GM12878 (cell line): ENCODE results near the gene NPR1. TPM values are rescaled to one million over a fixed set of nuclear protein-coding genes. Genes with fewer than 3 reads are reported as not detected.

Source experiments
- ASH2L ChIP-seq: fragments of 300-600, 200-600 bp; sonication (generic); IDR thresholded peaks from 2 replicates; pipeline ENCODE4 v1.6.1; 2017; ENCODE audit warnings: low read depth, mild to moderate bottlenecking, borderline replicate concordance
- BCL11A ChIP-seq: IDR thresholded peaks from 2 replicates; pipeline ENCODE4 v1.6.1; 2011; ENCODE audit warnings: low read depth, low read length
- CBFB ChIP-seq: IDR thresholded peaks from 2 replicates; pipeline ENCODE4 v1.6.1; 2016; ENCODE audit warnings: antibody characterized with exemption, low read depth
- CBX3 ChIP-seq: fragments of 200-600 bp; sonication (generic); IDR thresholded peaks from 2 replicates; pipeline ENCODE4 v1.6.1; 2016; ENCODE audit warnings: low read depth, borderline replicate concordance
- CEBPB ChIP-seq, 2 experiments: fragments of 150-350 bp in 1 of 2; IDR thresholded peaks; 2 replicates each; pipeline ENCODE4 v1.6.1; 2012 to 2014; ENCODE audit warnings: low read depth in 2 of 2, low read length in 2 of 2, borderline replicate concordance in 1 of 2, inconsistent platforms in 1 of 2
- EP300 ChIP-seq, 2 experiments: fragments of 150-350 bp in 1 of 2; IDR thresholded peaks; 2 replicates each; pipeline ENCODE4 v1.6.1; 2011 to 2012; ENCODE audit warnings: low read depth in 2 of 2, low read length in 2 of 2, borderline replicate concordance in 1 of 2, improper control_type of control experiment in 1 of 2, inconsistent platforms in 1 of 2; ENCODE audit not compliant: control insufficient read depth in 1 of 2
- FOS ChIP-seq: IDR thresholded peaks from 3 replicates; pipeline ENCODE4 v1.6.1; 2011; ENCODE audit warnings: borderline replicate concordance; ENCODE audit not compliant: insufficient read length; ENCODE audit errors: extremely low read depth
- HDAC6 ChIP-seq: fragments of 200-600 bp; sonication (generic); IDR thresholded peaks from one replicate; pipeline ENCODE4 v1.8.0; 2017; ENCODE audit warnings: antibody characterized with exemption; ENCODE audit not compliant: unreplicated experiment
- HSF1 ChIP-seq: fragments of 150-350 bp; IDR thresholded peaks from 2 replicates; pipeline ENCODE4 v1.6.1; 2014; ENCODE audit warnings: mild to moderate bottlenecking, low read depth, low read length
- IKZF1 ChIP-seq: fragments of 450-650 bp; conservative IDR thresholded peaks from 2 replicates; pipeline ENCODE4 v1.6.1; 2017; ENCODE audit warnings: antibody characterized with exemption, mild to moderate bottlenecking
- MEF2A ChIP-seq: IDR thresholded peaks from 2 replicates; pipeline ENCODE4 v1.6.1; 2011; ENCODE audit warnings: low read depth, mild to moderate bottlenecking, low read length, moderate library complexity; ENCODE audit not compliant: insufficient read depth
- PKNOX1 ChIP-seq: fragments of 450-650 bp; IDR thresholded peaks from 2 replicates; pipeline ENCODE4 v1.6.1; 2016; ENCODE audit warnings: mild to moderate bottlenecking
- RAD51 ChIP-seq: fragments of 450-650 bp; IDR thresholded peaks from 2 replicates; pipeline ENCODE4 v1.6.1; 2016; ENCODE audit warnings: moderate library complexity, mild to moderate bottlenecking, inconsistent platforms
- SKIL ChIP-seq: fragments of 450-650 bp; IDR thresholded peaks from 2 replicates; pipeline ENCODE4 v1.6.1; 2017; ENCODE audit warnings: mild to moderate bottlenecking, low read depth, inconsistent platforms; ENCODE audit not compliant: poor library complexity, severe bottlenecking
- SREBF2 ChIP-seq: IDR thresholded peaks from 2 replicates; pipeline ENCODE4 v1.6.1; 2012; ENCODE audit warnings: mild to moderate bottlenecking, low read length
- SUZ12 ChIP-seq: fragments of 200-600 bp; sonication (generic); IDR thresholded peaks from one replicate; pipeline ENCODE4 v1.6.1; 2018; ENCODE audit warnings: antibody characterized with exemption, mild to moderate bottlenecking; ENCODE audit not compliant: unreplicated experiment
- TCF3 ChIP-seq: IDR thresholded peaks from 2 replicates; pipeline ENCODE4 v1.6.1; 2012; ENCODE audit warnings: low read depth, mild to moderate bottlenecking, low read length, borderline replicate concordance; ENCODE audit not compliant: insufficient read depth
- polyA plus RNA-seq, 11 experiments: library from polyadenylated mRNA; depleted of rRNA in 4 of 11; unstranded in 6 of 11; stranded (reverse) in 5 of 11; fragments of >200 nt; fragmentation: Nextera tagmentation in 4 of 11; fragmentation: Illumina TruSeq in 1 of 11; extraction: Ambion mirVana in 4 of 11; extraction: Trizol in 1 of 11; gene quantifications; 1 replicate in 1 of 11; 2 replicates in 10 of 11; pipeline versions ENCODE4 v1.2.1 to v1.2.3, GENCODE V29; 2011 to 2016; ENCODE audit warnings: inconsistent platforms in 2 of 11, missing spikeins in 2 of 11, low read depth in 1 of 11
- total RNA-seq, 4 experiments: library from RNA; depleted of rRNA in 3 of 4; stranded (reverse); fragments of >200 nt in 3 of 4; fragmentation: Illumina TruSeq in 1 of 4; extraction: Trizol in 1 of 4; gene quantifications; 2 replicates each; pipeline versions ENCODE4 v1.2.1 to v1.2.3, GENCODE V29; 2013 to 2021
- TF ChIP-seq, protein P1 (sequence below): fragments of 450-650 bp; IDR thresholded peaks from 2 replicates; pipeline ENCODE4 v1.6.1; 2017; ENCODE audit warnings: mild to moderate bottlenecking, moderate library complexity
- TF ChIP-seq, protein P2 (sequence below): fragments of 450-650 bp; IDR thresholded peaks from 2 replicates; pipeline ENCODE4 v1.6.1; 2014; ENCODE audit warnings: mild to moderate bottlenecking

The NPR1 gene
- total and polyA plus RNA-seq, 10 of the 15 experiments (the other 5 are each of a cell fraction or from before 2014, with no cell fraction given), result 0.09 to 2.1 (median 0.28) TPM; not detected in 1

- TF ChIP-seq, protein P1, sequence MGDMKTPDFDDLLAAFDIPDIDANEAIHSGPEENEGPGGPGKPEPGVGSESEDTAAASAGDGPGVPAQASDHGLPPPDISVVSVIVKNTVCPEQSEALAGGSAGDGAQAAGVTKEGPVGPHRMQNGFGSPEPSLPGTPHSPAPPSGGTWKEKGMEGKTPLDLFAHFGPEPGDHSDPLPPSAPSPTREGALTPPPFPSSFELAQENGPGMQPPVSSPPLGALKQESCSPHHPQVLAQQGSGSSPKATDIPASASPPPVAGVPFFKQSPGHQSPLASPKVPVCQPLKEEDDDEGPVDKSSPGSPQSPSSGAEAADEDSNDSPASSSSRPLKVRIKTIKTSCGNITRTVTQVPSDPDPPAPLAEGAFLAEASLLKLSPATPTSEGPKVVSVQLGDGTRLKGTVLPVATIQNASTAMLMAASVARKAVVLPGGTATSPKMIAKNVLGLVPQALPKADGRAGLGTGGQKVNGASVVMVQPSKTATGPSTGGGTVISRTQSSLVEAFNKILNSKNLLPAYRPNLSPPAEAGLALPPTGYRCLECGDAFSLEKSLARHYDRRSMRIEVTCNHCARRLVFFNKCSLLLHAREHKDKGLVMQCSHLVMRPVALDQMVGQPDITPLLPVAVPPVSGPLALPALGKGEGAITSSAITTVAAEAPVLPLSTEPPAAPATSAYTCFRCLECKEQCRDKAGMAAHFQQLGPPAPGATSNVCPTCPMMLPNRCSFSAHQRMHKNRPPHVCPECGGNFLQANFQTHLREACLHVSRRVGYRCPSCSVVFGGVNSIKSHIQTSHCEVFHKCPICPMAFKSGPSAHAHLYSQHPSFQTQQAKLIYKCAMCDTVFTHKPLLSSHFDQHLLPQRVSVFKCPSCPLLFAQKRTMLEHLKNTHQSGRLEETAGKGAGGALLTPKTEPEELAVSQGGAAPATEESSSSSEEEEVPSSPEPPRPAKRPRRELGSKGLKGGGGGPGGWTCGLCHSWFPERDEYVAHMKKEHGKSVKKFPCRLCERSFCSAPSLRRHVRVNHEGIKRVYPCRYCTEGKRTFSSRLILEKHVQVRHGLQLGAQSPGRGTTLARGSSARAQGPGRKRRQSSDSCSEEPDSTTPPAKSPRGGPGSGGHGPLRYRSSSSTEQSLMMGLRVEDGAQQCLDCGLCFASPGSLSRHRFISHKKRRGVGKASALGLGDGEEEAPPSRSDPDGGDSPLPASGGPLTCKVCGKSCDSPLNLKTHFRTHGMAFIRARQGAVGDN, result peak; percentile 91
- no peak for TF ChIP-seq TCF3
- TF ChIP-seq HSF1, result no peak
- TF ChIP-seq RAD51, result peak; percentile 55; the same call in 1 of the 2 replicates
- TF ChIP-seq FOS, result no peak
- TF ChIP-seq HDAC6, result no peak
- no peak for TF ChIP-seq ASH2L
- peak; percentile 52 for TF ChIP-seq SKIL
- no peak for TF ChIP-seq CBX3
- no peak for TF ChIP-seq CBFB
- TF ChIP-seq MEF2A, result peak; percentile 60; the same call in 1 of the 2 replicates
- TF ChIP-seq BCL11A, result peak; percentile 41; the same call in 1 of the 2 replicates
- TF ChIP-seq EP300 (IDR thresholded peaks at IDR 0.05; ENCODE audit: borderline replicate concordance in 1 of 2, control insufficient read depth in 1 of 2, low read depth in 2 of 2, low read length in 2 of 2), result peak; percentile 67 to 86; a peak in 2 of 4 replicates
- no peak for TF ChIP-seq SREBF2
- peak; percentile 78 for TF ChIP-seq IKZF1
- TF ChIP-seq, protein P2, sequence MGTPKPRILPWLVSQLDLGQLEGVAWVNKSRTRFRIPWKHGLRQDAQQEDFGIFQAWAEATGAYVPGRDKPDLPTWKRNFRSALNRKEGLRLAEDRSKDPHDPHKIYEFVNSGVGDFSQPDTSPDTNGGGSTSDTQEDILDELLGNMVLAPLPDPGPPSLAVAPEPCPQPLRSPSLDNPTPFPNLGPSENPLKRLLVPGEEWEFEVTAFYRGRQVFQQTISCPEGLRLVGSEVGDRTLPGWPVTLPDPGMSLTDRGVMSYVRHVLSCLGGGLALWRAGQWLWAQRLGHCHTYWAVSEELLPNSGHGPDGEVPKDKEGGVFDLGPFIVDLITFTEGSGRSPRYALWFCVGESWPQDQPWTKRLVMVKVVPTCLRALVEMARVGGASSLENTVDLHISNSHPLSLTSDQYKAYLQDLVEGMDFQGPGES, result no peak
- no peak for TF ChIP-seq SUZ12
- TF ChIP-seq CEBPB (IDR thresholded peaks at IDR 0.05; ENCODE audit: borderline replicate concordance in 1 of 2, low read depth in 2 of 2, low read length in 2 of 2), result no peak
- no peak for TF ChIP-seq PKNOX1
Observed at GRCh38 chr1:153742411-153743142, 64.1 kb downstream of the NPR1 start (continued).
